IMR-90 (cell line): ENCODE results near the gene TMEM168. TPM values are rescaled to one million over a fixed set of nuclear protein-coding genes. Genes with fewer than 3 reads are reported as not detected.

Experiments
- ATAC-seq: fragments of 200-7000 bp; cut with Tn5 transposase; 2 replicates; pipeline ENCODE4 v1.9.1; 2020; ENCODE audit warnings: low read depth, mild to moderate bottlenecking, moderate library complexity
- BruUV-seq: library from RNA; stranded (reverse); fragments of 400-500 nt; replicated peaks from 2 replicates; lab custom pipeline; 2021; lab: Mats Ljungman, UMichigan
- CTCF ChIA-PET: fragments of 300-600 bp; formaldehyde crosslinking; extraction: SDS; loops from one replicate; lab custom pipeline; 2021; ENCODE audit warnings: antibody characterized with exemption; lab: Yijun Ruan, JAX
- POLR2A ChIA-PET: fragments of 300-600 bp; sonication (Branson Sonifier 250); formaldehyde crosslinking; loops from one replicate; lab custom pipeline; 2022; ENCODE audit warnings: antibody characterized with exemption; ENCODE audit not compliant: unreplicated experiment; lab: Charles Lee
- DNase-seq: peaks from one replicate; pipeline ENCODE4 v3.0.0; 2013
- H2AFZ ChIP-seq: replicated peaks from 2 replicates; pipeline ENCODE3; 2013; ENCODE audit warnings: low read length, mild to moderate bottlenecking; ENCODE audit not compliant: poor library complexity
- H2AK5ac ChIP-seq: 2 replicates; pipeline ENCODE4 v1.6.1; 2013; ENCODE audit warnings: low read depth, low read length, inconsistent platforms
- H2AK9ac ChIP-seq: replicated peaks from 2 replicates; pipeline ENCODE3; 2013; ENCODE audit warnings: mild to moderate bottlenecking, low read depth, low read length, moderate library complexity; ENCODE audit not compliant: poor library complexity
- H2BK120ac ChIP-seq: 2 replicates; pipeline ENCODE4 v1.6.1; 2013; ENCODE audit warnings: low read depth, low read length, inconsistent platforms
- H2BK15ac ChIP-seq: 3 replicates; pipeline ENCODE4 v1.6.1; 2013; ENCODE audit warnings: low read depth, low read length, inconsistent platforms
- H2BK20ac ChIP-seq: 2 replicates; pipeline ENCODE4 v1.6.1; 2013; ENCODE audit warnings: low read depth, mild to moderate bottlenecking, inconsistent platforms, low read length, moderate library complexity
- H2BK5ac ChIP-seq: 2 replicates; pipeline ENCODE4 v1.6.1; 2013; ENCODE audit warnings: mild to moderate bottlenecking, low read depth, low read length, inconsistent platforms; ENCODE audit not compliant: poor library complexity, severe bottlenecking
- H3K14ac ChIP-seq: replicated peaks from 2 replicates; pipeline ENCODE4 v1.6.1; 2013; ENCODE audit warnings: low read depth, low read length, inconsistent platforms
- H3K18ac ChIP-seq: 2 replicates; pipeline ENCODE4 v1.6.1; 2013; ENCODE audit warnings: low read depth, low read length, control low read depth
- H3K23ac ChIP-seq: 2 replicates; pipeline ENCODE4 v1.6.1; 2013; ENCODE audit warnings: low read depth, low read length, inconsistent platforms
- H3K27ac ChIP-seq: 2 replicates; pipeline ENCODE4 v1.5.1; 2013; ENCODE audit warnings: mild to moderate bottlenecking, control low read depth, low read length; ENCODE audit not compliant: insufficient read depth
- H3K27me3 ChIP-seq: 2 replicates; pipeline ENCODE4 v1.6.1; 2013; ENCODE audit warnings: low read length; ENCODE audit not compliant: control insufficient read depth, insufficient read depth
- H3K36me3 ChIP-seq: 2 replicates; pipeline ENCODE4 v1.6.1; 2013; ENCODE audit warnings: low read length, mixed read lengths; ENCODE audit not compliant: control insufficient read depth, insufficient read depth
- H3K4ac ChIP-seq: 2 replicates; pipeline ENCODE4 v1.6.1; 2013; ENCODE audit warnings: low read depth, low read length, inconsistent platforms
- H3K4me1 ChIP-seq: 2 replicates; pipeline ENCODE4 v1.6.1; 2013; ENCODE audit warnings: low read length, mixed read lengths; ENCODE audit not compliant: control insufficient read depth, insufficient read depth
- H3K4me2 ChIP-seq: 2 replicates; pipeline ENCODE4 v1.6.1; 2013; ENCODE audit warnings: low read depth, mild to moderate bottlenecking, control low read depth, low read length, moderate library complexity
- H3K4me3 ChIP-seq: 2 replicates; pipeline ENCODE4 v1.5.1; 2013; ENCODE audit warnings: low read depth, mild to moderate bottlenecking, control low read depth, low read length, moderate library complexity; ENCODE audit not compliant: insufficient read depth
- H3K56ac ChIP-seq: 2 replicates; pipeline ENCODE4 v1.6.1; 2013; ENCODE audit warnings: low read length, inconsistent platforms; ENCODE audit not compliant: insufficient read depth; ENCODE audit errors: extremely low read depth
- H3K79me1 ChIP-seq, 2 experiments: 2 replicates each; pipeline ENCODE4 v1.6.1; 2013; ENCODE audit warnings: low read length in 2 of 2, inconsistent platforms in 1 of 2, low read depth in 1 of 2
- H3K9ac ChIP-seq: 2 replicates; pipeline ENCODE4 v1.6.1; 2013; ENCODE audit warnings: low read depth, low read length, control low read depth
- H3K9me1 ChIP-seq: 2 replicates; pipeline ENCODE4 v1.6.1; 2013; ENCODE audit warnings: low read length, inconsistent platforms; ENCODE audit not compliant: insufficient read depth
- H3K9me3 ChIP-seq: 2 replicates; pipeline ENCODE4 v1.6.1; 2013; ENCODE audit warnings: low read length; ENCODE audit not compliant: control insufficient read depth, insufficient read depth
- H4K20me1 ChIP-seq: 2 replicates; pipeline ENCODE4 v1.6.1; 2013; ENCODE audit warnings: low read length, inconsistent platforms; ENCODE audit not compliant: insufficient read depth
- H4K5ac ChIP-seq: 2 replicates; pipeline ENCODE4 v1.6.1; 2013; ENCODE audit warnings: mild to moderate bottlenecking, low read depth, low read length, control low read depth
- H4K8ac ChIP-seq, 2 experiments: 2 replicates each; pipeline ENCODE4 v1.6.1; 2013; ENCODE audit warnings: low read depth in 2 of 2, low read length in 2 of 2, control low read depth in 1 of 2, inconsistent platforms in 1 of 2
- H4K91ac ChIP-seq: 2 replicates; pipeline ENCODE4 v1.6.1; 2013; ENCODE audit warnings: low read depth, low read length, inconsistent platforms; ENCODE audit not compliant: insufficient read depth
- NFE2L2 ChIP-seq: fragments of 150-350 bp; IDR thresholded peaks from 2 replicates; pipeline ENCODE4 v1.6.1; 2016; ENCODE audit warnings: low read depth, mild to moderate bottlenecking, low read length
- WGBS, 2 experiments: methylation state at CpG; one replicate each; pipeline versions ENCODE4 v1.1.5 to v1.1.7; 2013; ENCODE audit warnings: missing lambda C conversion rate in 2 of 2; ENCODE audit not compliant: insufficient read length in 1 of 2; ENCODE audit errors: extremely low coverage in 2 of 2; 5-methylcytosine and 5-hydroxymethylcytosine counted together
- dilution Hi-C: fragments of 300-500 bp; cut with HindIII; formaldehyde crosslinking; loops from one replicate; pipeline ENCODE4 v1.14.3; 2018; ENCODE audit warnings: low sequenced_read_pairs; ENCODE audit not compliant: unreplicated experiment
- in situ Hi-C: fragments of 300-500 bp; cut with MboI; formaldehyde crosslinking; loops from 3 replicates; pipeline ENCODE4 v1.14.3; 2019; ENCODE audit warnings: low sequenced_read_pairs, inconsistent platforms, mixed read lengths
- intact Hi-C: fragments of 100-400 bp; cut with micrococcal nuclease; formaldehyde crosslinking; loops from 2 replicates; pipeline ENCODE4 v1.10.0; 2022
- polyA plus RNA-seq, 3 experiments: library from polyadenylated mRNA; depleted of rRNA; stranded (reverse); fragments of >200 nt; gene quantifications; 2 replicates each; pipeline ENCODE4 v1.2.3, GENCODE V29; 2012; ENCODE audit warnings: low replicate concordance in 1 of 3
- total RNA-seq: library from RNA; depleted of rRNA; stranded (reverse); fragments of >200 nt; gene quantifications from 2 replicates; pipeline ENCODE4 v1.2.3, GENCODE V29; 2012

Gene TMEM168
- total and polyA plus RNA-seq, 2 of the 4 experiments (the other 2 are of a cell fraction) = 17.7 to 22.9 TPM

- CTCF ChIA-PET = no interaction called here
- DNase-seq = no peak
- Histone ChIP-seq H3K4me3 (no peak overlapping the region), H2AK9ac (no peak overlapping the region), H3K4ac (no peak overlapping the region), H3K27ac (no peak overlapping the region), H3K9me1 (no peaks in the 10 kb centered on the region), H2BK20ac (no peak overlapping the region), H2AFZ (no peak overlapping the region), H3K4me2 (no peak overlapping the region), H4K5ac (no peak overlapping the region), H2BK15ac (no peak overlapping the region), H4K8ac (no peak overlapping the region), H3K56ac (no peak overlapping the region), H3K14ac (no peak overlapping the region), H4K91ac (no peak overlapping the region), H3K18ac (no peak overlapping the region), H2AK5ac (no peak overlapping the region), H3K9ac (no peak overlapping the region), H2BK5ac (no peak overlapping the region), H3K79me1 (no peaks in the 10 kb centered on the region), H3K23ac (no peak overlapping the region), H3K9me3 (no peaks in the 10 kb centered on the region), H3K27me3 (no peaks in the 10 kb centered on the region), H4K20me1 (no peaks in the 10 kb centered on the region), H3K4me1 (no peaks in the 10 kb centered on the region), H2BK120ac (no peak overlapping the region), H3K36me3 (no peaks in the 10 kb centered on the region)
- no peak for TF ChIP-seq NFE2L2
- ATAC-seq = no peak
- intact Hi-C loops = no loop called here
- 100% methylated on average over 1 of the region's 2 CpGs; no CpG with 5 or more reads in 1 of the 2 experiments for WGBS, 2 experiments
- in situ Hi-C loops = no loop called here
- no TSS peak for BruUV-seq
- POLR2A ChIA-PET = no interaction called here
- dilution Hi-C loops = no loop called here
These were observed 32.9 kb downstream of the TMEM168 start for GRCh38 chr7:112757337-112757736.
